ENCODE measurements around the gene NUDT6.

- TF ChIP-seq CTCF (IDR thresholded peaks at IDR 0.05) (no peak), POLR2A (IDR thresholded peaks at IDR 0.05) (no peak)
These were observed 61.0 kb downstream of the NUDT6 start for GRCh38 chr4:122861172-122861943.

Measured in lower leg skin (tissue), 3 donors.